HG02981 (cell line): ENCODE measurements around the gene CRABP2.

Experiments used
- ATAC-seq: cut with Tn5 transposase; IDR thresholded peaks from one replicate; pipeline ENCODE4 v1.9.1; 2021; ENCODE audit warnings: mild to moderate bottlenecking, moderate library complexity; ENCODE audit not compliant: unreplicated experiment

CRABP2 gene

DNA sequence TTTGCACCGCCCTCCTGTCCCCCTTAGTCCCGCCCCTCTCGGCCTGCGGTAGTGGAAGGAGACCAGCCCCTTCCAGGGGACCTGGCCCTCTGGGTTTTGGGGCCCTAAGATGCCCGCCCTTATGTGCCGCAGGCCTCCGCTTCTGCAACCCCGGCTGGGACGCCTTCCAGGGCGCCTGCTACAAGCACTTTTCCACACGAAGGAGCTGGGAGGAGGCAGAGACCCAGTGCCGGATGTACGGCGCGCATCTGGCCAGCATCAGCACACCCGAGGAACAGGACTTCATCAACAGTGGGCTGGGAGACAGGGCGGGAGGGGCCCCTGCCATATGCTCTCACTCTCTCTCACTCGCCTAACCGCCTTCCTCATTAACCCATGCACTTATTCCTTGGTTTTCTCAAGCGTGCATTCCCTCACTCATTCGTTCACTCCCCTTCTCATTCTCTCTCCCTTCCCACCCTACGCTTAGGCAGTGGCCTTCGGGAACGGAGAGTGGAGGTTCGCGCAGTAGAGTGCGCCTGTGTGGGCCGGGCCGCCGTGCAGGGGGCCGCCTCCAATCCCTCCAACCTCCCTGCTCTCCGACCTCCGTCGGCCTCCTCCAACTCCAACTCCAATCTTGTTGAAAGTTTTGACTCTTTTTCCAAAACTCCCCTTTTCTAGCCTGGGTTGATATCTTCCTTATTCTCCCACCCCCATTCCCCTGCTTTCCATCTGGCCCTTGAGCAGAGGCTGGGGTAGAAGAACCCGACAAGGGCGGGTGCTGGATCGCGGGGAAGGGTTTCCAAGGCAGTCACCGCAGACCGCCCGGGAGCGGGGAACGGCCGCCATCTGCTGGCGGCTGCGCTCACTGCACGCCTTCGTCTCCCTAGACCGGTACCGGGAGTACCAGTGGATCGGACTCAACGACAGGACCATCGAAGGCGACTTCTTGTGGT lies 48.3 kb downstream of the CRABP2 start:
- no peak for ATAC-seq

DNA sequence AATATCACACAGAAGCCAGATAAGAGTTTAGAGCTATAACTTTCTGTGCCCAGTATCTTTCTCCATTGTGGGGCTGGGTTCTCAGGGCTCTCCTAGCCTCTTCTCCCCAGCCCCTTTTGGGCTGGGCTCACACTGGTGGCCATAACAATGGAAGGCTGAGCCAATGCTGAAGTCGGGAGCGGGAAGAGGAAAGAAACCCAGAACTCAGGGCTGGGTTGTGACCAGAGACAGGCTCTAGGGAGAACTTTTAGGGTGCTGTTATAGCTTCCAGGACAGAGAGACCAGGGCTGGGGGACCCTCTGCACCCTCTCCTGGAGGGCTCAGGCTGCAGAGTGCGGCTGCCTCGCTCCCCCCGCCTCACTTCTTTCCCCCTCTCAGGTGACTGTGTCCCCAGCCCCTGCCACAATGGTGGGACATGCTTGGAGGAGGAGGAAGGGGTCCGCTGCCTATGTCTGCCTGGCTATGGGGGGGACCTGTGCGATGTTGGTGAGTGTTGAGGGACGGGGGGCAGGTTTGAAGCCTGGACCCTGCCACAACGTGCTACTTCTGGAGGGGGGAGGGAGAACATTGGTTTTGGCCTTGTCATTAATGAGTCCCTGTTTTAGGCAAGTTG lies 49.4 kb downstream of the CRABP2 start:
- ATAC-seq, result no peak

- no peak for ATAC-seq
These were observed 50.1 kb downstream of the CRABP2 start for GRCh38 chr1:156655151-156655903.

- no peak for ATAC-seq
These were observed 50.7 kb downstream of the CRABP2 start for GRCh38 chr1:156654700-156655099.

GRCh38 chr1:156652992-156653355 lies 52.4 kb downstream of the CRABP2 start:
- ATAC-seq, result no peak

GRCh38 chr1:156652131-156652991 lies 53.0 kb downstream of the CRABP2 start:
- no peak for ATAC-seq
